ENCODE measurements around the gene FCRL1.

DNA sequence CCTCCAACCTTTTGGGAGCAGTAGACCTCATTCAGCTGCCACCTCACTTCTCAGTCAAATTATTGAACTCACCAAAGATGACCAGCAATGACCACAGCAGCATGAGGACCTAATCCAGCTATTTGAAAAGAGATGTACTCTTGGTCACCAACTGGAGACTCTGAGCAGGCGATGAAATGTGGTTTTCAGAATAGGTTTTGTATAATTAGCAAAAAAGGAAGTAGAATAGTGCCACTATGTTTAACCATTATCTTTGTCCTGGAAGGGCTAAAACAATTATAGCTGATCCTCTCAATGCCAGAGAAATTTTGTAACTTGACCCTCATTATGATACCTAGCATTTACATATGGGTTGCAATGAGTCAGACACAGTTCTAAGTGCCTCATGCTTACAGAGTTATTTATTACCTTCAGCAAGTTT is 42.9 kb downstream of the FCRL1 start, which contains the start of gene FCRL2:
- TF ChIP-seq ZFP3 (CRISPR knock-in tag; IDR thresholded peaks at IDR 0.05): no peak
- TF ChIP-seq ZC3H10 (CRISPR knock-in tag; IDR thresholded peaks at IDR 0.05): no peak
- TF ChIP-seq GLIS3 (CRISPR knock-in tag; IDR thresholded peaks at IDR 0.05): no peak
- TF ChIP-seq ESRRG (CRISPR knock-in tag; IDR thresholded peaks at IDR 0.05): no peak
- no peak for TF ChIP-seq PPARA (CRISPR knock-in tag; IDR thresholded peaks at IDR 0.05; ENCODE audit: borderline replicate concordance)
- TF ChIP-seq TCF4 (CRISPR knock-in tag; IDR thresholded peaks at IDR 0.05; ENCODE audit: borderline replicate concordance): no peak
- TF ChIP-seq ZFP30 (CRISPR knock-in tag; IDR thresholded peaks at IDR 0.05): no peak
- no peak for TF ChIP-seq ARNTL (CRISPR knock-in tag; IDR thresholded peaks at IDR 0.05; ENCODE audit: borderline replicate concordance, low read depth)
- TF ChIP-seq OSR1 (CRISPR knock-in tag; IDR thresholded peaks at IDR 0.05): no peak

All from SK-N-SH treated with all-trans-retinoic acid at 6 μM for 48 hours (cell line).